SKM-1 (cell line): Measurements from ENCODE around the gene PCSK6.

Experiments
- DNase-seq: peaks from one replicate; lab custom pipeline; 2025; ENCODE audit not compliant: unreplicated experiment; lab: John Stamatoyannopoulos, UW

PCSK6 gene

DNA sequence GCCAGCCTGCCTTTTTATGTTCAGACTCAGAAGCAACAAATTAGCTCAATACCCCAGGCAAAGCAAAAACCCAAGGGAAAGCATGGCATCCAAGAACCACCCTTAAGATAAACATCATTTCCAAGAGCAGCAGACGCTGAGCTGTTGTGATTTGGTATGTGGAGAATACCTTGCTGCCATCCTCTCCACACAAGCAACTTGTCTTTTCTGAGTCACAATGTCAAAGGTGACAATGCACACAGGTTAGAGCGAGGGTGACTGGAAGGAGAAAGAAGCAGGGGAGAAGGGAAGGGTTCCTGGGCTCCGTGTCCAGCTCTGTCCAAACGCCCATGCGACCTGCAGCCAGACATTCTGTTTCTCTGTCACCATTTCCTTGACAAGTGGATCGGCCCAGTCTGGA is 6.0 kb downstream of the PCSK6 start:
- DNase-seq = no peak

DNA sequence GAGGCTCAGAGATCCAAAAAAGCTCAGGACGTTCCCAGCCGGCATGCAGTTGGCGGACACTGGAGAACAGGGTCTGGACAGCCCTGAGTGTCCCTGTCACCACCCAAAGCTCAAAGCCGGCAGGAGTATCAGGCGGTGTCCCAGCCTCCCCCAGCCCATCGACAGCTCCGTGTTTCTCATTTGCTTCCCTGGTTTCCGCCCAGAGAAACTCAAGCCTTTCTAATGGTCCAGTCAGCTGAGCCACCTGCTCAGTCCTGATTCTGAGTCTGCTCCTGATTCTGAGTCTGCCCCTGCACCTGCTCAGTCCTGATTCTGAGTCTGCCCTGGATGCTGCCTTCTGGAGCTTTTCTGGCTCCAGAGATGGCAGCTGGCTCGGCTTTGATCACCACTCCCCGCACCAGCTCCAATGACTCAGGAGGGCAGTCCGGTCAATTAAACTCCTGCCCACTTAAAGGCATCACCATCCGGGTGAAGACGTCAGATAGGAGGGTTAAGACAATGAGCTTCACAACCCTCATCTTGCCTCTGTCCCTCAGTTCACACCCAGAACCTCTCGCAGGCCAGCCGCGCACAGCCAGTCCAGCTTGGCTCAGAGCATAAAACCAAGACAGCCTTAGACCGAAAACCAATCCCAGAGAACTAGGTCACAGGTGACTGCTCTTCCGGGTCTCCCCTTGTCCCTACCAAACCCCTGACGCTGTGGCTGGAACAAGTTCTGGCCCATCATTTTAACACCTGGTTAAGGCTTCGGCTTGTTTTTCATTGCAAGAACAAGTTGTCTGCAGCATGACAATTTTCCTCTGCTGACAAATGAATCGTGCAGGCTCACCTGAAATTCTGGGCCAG is 6.8 kb downstream of the PCSK6 start:
- no peak for DNase-seq

DNA sequence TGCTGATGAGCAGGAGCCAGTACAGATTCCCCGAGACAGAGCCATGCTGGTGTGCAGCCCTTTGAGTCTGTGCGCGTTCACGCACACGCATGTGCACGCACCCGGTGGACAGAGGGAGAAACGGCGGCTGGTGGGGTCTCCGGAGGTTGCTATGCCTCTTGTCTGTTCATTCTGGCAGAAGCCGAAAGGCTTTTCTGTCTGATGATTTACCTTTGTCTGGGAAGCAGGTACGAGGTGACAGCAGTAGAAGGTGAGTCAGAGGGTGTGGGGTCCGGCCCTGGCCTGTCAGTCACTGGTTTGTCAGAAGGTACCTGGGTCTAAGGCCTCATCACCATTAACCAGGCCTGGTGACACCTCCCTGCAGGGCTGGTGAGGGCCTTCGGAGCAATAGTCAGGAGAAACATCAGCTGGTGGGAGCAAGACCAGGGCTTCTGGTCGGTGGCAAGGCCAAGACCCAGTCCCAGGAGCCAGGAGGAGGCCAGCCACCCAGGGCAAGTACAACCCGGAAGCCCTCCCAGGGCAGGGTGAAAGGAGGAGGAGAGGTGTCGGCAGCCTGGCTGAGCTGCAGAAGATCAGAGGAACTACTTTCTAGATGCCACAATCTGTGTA is 7.5 kb downstream of the PCSK6 start:
- no peak for DNase-seq

DNA sequence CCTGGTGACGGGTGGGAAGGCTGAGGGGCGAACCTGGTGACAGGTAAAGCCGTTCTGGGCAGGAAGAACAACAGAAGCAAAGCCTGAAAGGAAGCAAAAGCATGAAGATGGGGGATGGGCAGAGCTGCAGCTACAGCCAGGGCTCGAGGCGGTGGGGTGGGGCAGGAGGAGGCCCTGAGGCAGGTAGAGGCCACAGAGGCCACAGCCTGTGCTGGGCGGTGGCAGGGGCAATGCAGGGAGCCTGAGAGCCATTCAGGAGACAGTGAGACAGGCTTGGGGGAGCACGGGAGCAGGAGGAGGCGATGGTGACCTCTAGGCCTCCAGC is 8.2 kb downstream of the PCSK6 start:
- no peak for DNase-seq

DNA sequence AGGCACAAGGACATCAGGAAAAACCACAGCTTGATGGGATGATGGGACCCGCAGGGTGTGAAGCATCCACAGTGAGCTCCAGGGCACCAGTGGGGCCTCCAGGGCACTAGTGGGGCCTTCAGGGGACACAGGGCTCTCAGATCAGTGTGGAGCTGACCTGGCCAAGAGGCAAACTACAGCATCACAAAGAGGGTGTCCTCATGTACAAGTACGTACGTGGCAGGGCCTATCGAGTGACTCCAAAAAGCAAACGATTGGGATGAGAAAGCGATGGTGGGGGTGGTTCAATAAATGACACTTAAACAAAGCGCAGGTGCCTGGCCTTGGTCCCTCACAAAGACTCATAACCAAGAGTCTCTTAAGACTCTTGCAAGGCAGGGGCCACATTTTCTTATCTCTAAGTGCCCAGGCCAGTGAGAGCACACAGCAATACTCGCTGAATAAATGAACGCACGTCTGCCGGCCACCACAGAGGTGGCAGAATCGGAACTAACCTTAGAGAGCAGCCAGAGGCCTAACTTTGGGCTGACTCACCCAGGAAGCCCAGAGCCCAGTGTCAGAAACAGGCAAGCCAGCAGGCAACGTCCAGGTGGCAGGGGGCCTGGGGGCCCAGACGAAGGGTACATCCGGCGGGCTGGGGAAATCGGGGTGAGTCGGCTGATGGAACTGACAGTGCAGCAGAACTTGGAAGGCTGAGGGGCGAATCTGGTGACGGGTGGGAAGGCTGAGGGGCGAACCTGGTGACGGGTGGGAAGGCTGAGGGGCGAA is 8.7 kb downstream of the PCSK6 start:
- no peak for DNase-seq

DNA sequence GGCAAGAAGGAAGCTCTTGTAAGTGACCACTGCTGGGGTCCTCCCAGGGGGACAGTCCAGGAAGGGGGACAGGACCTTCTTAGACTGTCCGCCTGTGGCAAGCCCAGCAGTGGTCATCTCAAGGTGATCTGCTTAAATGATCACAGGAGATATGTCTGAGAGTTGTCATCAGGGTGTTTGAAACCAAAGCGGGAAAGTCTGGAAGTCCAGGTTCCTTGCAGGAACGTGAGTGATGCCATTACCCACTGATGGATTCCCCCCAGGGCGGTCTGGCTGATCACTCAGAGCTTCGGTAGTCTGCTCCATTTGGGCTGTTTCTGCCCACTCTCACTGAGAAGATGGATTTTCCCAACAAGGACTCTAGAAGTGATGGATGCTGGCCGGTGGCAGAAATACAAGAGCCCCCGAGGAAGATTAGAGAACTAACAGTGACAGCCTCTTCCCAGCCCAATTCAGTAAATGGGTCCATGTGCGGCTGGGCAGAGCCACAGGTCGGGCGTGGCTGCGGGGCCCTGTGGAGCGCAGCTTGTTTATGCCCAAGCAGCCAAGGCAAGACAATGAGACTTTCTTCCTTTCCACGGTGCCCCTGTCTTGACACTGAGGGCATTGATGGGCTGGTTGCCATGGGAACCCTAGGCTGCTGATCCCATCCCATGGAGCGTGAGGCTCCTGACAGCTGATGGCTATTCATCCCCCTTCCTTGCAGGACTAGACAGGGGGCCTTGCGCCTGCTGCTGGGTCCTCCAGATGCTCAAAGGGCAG is 9.5 kb downstream of the PCSK6 start:
- DNase-seq = no peak

DNA sequence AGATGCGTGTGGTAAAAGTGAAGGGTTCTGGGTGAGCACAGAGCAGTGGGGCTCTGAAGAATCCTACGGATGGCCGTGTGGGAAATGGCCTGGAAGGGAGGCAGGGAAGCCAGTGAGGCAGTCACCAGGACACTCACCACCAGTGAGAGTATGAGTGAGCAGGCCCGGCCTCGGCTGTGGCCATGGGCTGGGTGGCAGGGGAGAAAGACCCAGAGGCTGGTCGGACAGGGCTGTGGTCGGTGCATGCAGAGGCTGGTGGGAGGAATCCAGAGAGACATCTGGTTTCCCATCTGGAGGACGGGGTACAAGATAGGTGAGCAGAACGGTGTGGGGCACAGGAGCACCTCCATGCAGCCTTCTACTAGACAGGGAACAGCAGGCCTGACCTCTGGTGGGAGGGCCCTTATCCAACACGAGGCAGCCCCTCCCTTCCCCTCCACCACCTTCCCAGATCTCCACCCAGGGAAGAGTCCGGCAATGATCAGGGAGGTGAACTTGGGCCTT is 10.1 kb downstream of the PCSK6 start:
- DNase-seq = no peak

DNA sequence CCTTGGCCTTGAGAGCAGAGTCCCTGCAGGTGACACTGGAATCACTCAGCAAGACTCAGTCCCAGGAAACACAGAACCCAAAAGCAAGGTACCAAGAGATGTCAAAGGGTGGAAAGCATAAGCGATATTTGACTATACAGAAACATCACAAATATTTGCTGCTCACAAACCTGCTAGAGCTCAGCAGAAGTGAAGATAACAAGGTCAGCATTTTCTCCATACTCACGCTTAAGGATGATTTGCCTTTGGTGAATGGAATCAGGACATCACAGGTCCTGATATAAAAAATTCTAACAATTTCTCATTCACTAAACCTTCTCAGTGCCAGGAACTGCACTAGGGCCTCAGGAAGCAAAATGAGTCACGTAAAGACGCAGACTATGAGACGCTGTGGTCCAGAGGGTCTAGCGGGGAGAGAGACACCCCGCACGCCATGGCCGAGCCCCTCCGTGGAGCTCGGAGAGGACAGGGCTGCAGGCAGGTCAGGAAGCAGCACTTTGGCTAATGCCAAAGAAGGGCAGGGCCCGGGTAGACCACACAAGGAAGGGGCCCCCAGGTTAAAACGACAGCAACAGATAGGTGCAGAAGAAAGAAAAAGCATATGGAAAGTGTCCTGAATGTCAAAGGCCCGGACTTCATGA is 10.7 kb downstream of the PCSK6 start:
- no peak for DNase-seq

DNA sequence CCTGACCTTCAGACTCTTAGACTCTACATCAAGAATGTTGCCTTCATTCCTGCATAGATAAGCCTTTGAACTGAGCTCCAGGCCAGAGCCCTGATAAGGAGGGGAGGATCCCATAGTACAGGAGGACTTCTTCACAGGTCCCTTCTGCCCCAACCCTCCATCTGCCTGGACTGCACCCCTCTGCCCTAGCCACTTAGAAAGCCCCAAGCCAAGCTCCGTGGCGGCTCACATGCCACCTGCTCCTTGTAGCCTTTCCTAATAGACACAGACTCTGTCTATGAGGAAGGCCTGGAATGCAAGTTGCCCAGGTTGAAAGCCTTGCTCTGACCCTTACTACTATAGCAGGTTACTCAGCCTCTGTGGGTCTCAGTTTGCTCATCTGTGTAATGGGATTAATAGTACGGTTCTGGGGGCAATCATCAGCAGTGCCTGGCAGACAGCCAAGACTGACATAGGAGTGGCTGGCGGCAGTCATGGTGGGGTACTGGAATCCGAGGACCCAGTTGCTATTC is 11.6 kb downstream of the PCSK6 start:
- DNase-seq = no peak

DNA sequence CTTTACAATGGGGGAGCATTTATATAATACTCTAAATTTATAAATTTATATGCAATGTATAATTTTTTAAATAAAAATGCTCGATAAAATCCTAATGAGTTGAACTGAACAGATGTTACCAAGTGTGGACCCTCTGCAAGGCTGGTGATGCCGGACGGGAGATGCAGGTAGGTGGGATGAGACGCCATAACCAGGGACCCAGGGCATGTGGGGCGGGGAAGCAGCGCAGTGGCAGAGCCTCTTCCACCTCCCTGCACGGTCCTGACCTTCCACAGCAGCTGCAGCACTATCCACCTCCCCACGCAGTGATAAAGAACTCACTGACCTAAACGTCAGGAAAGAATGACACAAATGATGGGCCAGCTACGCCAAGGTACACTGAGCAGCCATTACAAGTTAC is 12.8 kb downstream of the PCSK6 start:
- no peak for DNase-seq

DNA sequence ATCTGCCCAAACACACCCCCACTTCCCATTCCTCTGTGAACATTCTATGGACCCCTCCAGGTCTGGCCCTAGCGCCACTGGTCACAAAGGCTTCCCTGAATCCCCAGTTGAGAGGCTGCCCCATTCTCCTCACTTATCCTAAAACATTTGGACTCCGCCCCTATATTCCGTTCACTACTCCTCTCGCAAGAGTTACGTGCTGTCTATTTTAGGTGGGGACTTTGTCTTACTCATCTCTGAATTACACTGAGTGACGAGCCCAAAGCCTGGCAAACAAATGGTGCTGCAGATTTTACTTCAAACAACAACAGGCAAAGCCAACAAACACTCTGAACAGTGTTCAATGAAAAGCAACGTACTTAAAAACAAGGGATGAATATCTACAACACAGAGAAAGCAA is 14.5 kb downstream of the PCSK6 start:
- no peak for DNase-seq

DNA sequence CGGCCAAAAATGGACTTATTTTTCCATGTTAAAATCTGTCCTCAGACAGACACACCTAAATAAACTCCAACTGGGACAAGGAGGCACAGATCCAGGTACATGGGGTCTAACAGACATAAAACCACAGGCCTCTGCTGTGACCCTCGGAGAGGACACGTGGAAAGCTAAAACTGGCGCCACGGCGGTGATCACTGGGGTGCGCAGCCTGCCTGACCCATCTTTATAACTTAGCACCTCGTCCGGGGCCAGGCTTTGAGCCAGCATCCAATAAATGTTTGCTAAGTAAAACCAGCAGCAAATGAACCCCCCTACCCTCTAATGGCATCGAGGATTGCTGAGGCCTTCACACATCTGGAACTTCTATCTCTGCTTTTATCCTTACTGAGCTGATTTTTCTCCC is 15.3 kb downstream of the PCSK6 start:
- no peak for DNase-seq

DNA sequence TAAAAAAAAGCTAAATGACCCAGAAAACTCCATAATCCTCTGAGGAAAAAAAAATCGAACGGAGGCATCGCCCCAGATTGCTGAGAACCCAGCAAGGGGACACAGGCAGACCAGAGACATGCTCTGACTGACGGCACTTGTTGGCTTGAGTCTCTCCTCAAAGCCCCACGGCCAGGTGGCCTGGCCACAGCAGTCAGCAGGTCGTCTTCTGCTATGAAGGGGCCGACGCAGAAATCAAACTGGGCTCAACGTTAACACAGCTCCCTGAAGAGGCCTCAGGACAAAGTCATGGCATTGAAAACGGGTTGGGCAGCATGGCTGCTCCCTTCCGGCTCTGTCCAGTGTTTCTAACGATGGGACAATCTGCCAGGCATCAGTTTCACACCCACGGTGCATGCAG is 17.5 kb downstream of the PCSK6 start:
- no peak for DNase-seq

DNA sequence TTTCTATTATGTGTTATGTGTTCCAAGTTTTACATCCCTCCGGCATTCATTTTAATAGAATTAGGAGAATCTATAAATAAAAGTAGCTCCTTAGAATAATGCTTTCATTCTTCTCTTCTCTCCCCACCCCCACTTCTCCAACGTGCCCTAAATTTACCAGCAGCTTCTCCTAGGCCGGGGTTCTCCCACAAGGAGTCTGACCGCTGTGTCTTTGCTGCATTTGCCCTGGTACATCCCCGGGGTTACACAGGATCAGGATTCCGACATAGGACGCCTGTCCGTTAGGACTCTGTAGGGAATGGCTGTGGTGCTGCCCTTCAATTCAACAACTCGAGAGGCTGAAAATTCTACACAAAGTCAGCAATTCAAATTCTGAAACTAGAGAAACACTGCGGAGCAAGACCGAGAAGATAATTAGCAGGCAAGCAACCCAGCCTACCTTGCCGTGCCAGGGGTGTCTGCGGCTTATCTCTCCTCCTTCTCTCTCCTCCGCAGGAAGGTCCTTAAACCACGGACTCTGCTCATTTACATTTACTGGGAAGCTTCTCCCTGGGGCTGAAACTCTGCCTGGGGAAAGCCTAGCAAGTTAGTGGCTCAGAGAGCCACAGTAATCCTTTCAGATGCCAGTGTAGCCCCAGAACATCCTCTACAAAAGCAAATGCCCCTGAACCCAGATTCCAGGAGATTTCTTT is 18.8 kb downstream of the PCSK6 start:
- DNase-seq = no peak

DNA sequence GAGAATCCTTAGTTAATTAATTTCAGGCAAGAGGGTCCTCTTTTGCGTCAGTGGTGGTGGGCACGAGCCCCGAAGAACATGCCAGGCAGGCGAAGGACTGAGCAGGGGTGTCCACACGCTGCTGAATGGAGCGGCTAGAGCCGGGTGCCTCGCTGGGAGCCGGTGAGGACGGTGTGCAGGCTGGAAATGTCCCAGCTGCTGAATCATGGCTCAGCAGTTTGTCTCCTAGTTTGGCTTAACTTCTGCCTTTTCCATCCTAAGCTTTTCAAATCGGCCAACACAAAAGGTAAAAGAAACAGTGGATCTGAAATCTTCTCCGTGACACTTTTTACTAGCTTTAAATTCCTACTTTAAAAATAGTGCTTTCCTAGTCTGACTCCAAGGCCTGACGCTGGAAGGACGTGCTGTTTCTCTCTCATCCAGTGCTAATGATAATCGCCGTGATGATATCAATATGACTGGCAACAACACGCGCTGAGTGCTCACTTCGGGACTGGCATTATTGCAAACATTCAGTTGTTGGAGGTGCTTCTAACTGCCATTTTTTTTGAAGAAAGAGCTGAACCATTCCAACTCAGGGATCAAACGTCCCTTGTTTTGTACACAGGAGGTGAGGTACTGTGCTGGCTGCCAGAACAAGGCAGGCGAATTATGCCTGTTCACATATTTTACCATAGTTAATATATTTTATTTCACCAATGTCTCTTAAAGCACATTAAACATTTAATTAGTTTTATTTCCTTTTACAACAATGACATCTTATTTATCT is 19.8 kb downstream of the PCSK6 start:
- no peak for DNase-seq

DNA sequence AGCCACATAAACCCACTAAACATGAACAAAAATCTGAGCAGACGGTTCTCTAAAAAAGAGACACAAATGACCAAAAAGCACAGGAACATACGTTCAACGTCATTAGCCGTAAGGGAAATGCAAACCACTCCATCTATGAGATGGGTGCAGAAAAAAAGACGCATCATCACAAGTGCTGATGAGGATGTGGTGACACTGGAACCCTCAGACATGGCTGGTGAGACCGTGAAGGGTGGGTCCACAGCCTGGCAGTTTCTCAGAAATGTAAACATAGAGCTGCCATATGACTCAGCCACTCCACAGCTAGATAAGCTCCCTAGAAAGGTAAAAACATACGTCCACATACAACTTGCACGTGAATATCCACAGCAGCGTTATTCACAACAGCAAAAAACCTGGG is 23.3 kb downstream of the PCSK6 start:
- DNase-seq = no peak

DNA sequence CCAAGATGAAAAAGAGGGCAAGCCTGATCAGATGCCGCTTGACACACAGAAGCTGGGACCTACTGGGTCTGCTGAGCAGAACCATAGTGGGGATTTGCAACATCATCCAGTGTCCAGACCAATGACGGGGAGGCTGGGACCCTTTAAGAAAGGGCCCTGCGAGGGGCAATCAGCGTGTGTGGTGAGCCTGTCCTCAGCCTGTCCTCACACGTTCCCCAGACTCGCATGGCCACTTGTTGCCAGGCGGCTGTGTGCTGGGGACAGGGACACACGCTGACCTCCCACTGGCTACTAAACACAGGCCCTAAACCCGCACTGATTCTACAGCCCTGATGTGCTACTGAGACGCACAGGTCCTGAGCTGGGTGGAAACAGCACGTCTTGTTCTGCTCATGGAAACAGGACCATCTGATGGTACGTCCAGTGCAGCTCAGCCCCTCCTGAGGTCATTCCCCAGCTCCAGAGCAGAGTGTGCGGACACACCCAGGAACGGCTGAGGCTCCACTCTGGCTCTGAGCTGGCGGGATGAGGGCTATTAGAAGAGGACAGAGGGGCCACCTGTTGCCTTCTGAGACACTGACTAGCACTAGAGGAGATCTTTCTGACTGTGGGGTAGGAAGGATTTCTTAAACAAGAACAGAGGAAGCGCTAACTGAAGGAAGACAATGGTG is 24.4 kb downstream of the PCSK6 start:
- no peak for DNase-seq

DNA sequence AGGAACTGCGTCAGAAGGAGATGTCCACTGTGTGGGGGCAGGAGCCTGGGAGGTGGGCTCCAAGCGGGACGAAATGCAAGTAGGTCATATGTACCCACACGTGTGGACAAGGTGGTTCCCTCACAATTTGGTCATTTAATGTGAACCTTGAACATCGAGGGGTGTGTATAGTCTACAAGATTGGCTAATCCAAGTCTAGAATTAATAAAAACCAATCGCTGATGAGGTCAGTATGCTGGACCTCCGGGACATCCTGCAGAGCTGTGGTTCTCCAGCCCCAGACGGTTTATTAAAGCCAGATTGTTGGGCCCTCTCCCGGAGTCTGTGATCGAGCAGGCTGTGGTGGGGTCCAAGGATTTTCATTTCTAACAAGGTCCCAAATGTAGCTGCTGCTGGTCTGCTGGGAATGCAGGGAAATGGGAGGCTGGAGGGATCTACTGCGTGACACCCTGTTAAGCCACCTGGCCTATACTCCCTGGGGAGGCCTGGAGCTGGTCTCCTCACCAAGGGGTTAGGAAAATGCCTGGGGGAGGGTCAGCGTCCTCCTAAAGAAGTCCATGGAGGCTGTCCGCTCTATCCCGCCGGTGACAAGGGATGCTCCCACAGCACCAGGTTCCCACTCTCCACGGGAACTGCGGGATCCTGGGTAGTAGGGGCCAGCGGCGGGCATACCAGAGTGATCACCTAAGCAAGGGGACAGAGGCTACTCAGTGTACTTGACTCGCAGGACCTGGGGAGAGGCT is 25.1 kb downstream of the PCSK6 start:
- no peak for DNase-seq
